ENCODE data around the gene SUPT6H.

- no peak for TF ChIP-seq CTCF (conservative IDR thresholded peaks at IDR 0.05; ENCODE audit: low read length)
- TF ChIP-seq EZH2phosphoT487 (IDR thresholded peaks at IDR 0.05; ENCODE audit: borderline replicate concordance, low read depth, low read length): no peak
Measured at GRCh38 chr17:28646039-28646754, 15.8 kb upstream of the SUPT6H start.

Measured in OCI-LY7 (cell line).